GM21717 (cell line): ENCODE measurements around the gene OGDH.
"Not testable (repeated sequence)": the region's sequence is repeated elsewhere in the genome, so short reads cannot be mapped to it uniquely, and the experiment has no call there.

Experiments
- ATAC-seq: cut with Tn5 transposase; IDR thresholded peaks from one replicate; pipeline ENCODE4 v1.9.1; 2021; ENCODE audit warnings: mild to moderate bottlenecking, moderate library complexity; ENCODE audit not compliant: unreplicated experiment

OGDH gene

DNA sequence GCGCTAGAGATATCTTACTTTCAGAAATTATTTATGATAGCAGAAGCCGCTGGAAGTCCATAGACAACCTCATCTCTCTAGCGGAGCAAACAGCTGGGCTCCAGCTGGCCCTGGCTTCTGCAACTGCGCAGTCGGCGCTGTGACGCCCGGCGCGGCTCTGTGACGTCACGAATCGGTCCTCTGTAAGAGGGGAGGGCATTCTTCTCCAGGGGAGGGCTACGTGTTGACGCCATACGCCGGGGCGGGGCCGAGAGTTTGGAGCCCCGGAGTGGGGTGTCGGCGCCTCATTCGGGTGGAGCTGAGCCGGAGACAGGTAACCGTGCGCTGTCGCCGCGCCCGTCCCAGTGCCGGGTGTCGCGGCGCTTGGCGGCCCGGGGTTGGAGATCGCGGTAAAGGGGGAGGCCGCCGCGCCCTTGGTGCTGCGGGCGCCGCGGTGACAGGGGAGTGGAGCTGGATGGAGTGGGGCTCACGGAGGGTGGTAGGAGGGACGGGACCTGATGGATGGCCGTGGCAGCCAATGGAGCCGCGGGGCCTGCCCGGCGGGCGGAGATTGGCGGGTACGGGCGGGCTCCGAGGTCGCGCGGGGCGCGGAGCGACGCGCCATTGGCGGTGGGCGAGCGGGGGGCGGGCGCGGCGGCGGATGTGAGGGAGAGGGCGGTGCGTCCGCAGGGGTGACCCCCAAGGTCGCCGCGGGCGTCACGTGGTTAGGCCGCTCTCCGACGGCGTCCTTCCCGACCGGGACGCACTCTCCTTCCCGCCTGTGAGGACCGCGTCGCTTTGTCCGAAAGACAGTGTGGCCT, at the start of gene OGDH:
OGDH (plus strand) TSS at position 287 of the 800 bp plus-strand sequence. CDS start 17,717 bp downstream, outside the sequence.
- ATAC-seq = peak; percentile 93

GRCh38 chr7:44557485-44557884, 48.9 kb upstream of the OGDH start:
- ATAC-seq = no peak

- no peak for ATAC-seq
Measured at GRCh38 chr7:44559485-44559884, 46.9 kb upstream of the OGDH start.

DNA sequence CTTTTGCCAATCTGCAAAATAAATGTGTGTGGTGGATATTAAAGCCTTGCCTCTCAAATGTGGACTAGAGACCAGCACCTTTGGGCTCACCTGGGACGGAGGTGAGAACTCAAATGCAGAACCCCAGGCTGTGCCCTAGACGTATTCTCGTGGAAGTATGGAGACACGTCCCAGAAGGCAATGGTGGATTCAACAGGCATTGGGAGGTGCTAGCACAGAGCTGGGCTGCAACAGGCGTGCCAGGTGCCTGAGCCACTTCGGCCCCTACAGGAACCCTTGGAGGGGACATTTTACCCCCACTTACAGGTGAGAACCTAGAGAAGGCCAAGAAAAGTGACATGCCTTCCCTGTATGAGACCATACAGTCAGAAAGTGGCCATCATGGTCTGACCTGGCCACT, 44.9 kb upstream of the OGDH start:
- no peak for ATAC-seq

DNA sequence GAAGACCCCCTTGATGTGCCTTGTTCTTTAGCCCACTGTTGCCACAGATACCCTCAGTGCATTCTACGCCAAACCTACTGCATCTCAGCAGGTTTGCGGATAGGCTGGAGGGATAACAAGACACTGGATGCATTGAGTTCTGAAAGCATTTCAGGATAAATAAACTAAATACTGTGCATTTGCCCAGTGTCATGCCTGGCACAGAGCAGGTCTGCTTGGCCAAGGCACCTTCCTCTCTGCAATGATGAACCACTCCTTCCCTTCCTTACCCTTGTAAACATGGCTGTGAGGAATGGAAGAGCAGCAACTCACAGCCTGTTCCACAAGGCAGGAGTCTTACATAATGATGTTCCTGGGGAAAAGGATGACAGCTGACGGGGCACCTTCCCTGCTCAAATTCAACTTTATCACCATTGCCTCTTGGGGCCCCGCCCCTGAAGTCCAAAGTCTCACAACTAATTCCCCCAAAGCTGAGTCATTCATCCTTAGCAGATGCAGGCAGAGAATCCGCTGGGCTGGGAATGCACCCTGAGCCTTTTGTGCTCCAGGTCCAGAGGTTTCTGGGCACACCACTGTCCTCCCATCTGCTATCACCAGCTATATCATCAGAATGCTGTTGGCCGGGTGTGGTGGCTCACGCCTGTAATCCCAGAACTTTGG, 44.3 kb upstream of the OGDH start:
- no peak for ATAC-seq

DNA sequence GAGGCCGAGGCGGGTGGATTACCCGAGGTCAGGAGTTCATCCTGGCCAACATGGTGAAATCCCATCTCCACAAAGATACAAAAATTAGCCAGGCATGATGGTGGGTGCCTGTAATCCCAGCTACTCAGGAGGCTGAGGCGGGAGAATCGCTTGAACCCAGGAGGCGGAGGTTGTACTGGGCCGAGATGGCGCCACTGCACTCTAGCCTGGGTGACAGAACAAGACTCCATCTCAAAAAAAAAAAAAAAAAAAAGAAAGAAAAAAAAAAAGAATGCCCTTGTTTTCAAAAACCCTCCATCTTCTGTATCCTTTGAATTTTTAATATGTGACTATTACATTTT, 43.8 kb upstream of the OGDH start:
- ATAC-seq = not testable (repeated sequence)

DNA sequence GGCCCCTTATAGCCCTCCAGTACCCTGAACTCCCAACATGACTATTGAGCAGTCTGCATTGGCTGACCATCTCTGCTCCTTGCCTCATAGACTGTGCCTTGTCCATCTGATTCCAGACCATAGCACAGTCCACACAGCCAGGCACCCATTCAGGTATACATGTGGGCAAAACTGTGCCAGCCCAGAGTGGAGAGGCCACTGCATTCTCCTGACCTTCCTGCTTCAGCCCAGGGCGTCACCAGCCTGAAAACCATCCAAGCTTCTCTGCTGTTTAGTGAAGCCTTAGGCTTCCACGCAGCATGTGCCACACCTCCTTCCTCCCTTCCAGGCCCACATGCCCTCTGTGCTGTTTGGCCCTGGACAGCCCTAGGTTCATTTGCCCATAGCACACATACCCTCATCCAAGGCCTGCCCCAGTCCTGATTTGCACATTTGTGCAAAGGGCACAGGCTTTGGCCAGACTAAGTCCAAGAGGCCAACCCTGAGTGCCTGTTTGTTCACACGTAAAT, 43.2 kb upstream of the OGDH start:
- no peak for ATAC-seq

DNA sequence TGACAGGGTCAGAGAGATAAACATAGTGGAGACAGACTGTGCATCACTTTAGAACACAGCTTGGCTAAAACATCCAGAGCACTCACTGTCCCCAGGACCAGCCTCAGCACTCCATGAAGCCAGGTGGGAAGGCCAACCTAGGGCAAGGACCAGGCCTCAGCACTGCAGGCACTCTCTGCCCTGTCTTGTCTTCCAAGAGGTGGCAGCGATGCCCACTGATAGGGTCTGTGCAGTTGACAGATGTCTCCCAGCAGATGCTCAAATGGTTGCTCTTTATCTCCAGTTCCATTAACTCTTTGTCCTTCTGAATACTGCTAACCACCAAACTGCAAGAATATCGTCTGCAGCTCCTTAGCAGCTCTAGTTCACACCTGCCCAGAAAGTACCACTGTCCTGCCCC, 41.8 kb upstream of the OGDH start:
- ATAC-seq = no peak

DNA sequence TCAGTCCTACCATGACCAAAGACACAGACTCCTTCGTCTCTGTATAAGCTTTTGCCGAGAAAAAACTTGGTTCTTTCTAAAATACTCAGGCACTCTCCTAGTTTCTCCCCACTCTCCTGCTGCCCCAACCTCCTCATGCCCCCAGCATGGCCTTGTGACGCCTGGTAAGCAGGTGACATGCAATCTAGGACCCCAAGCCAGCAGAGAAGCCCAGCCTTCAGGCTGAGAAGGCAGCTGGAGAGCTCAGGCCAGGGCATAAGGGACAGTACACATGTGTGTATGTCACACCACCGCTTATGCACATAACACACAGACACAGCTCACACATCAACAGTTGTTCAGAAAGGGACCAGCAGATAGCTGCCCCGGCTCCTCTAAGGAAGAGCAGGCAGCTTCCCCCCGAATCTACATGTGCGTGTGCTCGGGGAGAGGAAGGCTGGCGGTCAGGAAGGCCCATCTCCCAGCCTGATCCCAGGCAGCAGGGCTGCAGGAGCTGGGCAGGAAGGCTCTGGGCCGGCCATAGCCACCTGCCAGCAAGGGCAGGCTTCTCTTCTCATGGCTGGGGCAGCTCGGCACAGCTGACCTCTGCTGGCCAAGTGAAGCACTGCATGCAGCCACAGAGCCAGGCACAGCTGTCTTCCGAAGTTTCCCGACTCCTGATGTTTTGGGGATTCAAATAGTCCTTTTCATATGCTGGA, 41.2 kb upstream of the OGDH start:
- no peak for ATAC-seq

DNA sequence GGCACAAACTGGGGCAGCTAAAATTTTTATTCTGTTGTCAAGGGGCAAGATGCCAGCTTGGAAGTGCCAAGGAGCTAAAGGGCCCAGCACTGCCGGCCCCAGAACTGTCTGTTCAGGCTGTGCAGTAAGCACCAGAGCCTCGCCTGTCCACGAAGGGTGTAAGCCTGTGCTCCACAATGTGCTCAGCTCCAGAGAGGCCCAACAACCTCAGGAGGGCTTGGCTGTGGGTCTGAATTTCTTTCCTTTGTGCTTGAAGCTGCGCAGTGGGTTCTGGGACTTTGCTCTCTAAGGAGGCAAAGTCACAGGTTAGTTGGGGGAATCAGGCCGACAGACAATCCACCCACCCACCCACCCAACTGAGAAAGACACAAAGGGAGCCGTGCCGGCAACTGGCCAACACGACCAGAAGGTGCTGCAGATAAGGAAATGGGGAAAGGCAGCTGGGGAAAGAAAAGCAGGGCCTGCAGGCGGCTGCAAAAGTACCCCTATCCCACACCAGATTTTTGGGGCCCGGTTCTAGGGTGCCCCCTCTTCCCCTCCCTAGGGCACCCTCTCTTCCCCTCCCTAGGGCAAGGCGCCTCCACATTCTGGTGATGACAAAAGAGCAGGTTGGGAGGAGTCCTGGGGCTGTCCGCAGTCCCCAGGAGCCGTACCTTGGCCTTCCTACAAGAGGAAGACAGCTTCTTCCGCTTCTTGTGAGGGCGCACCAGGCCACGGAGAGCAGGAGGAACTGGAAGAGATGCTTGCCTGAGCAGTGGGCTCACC, 40.5 kb upstream of the OGDH start:
- ATAC-seq = no peak

DNA sequence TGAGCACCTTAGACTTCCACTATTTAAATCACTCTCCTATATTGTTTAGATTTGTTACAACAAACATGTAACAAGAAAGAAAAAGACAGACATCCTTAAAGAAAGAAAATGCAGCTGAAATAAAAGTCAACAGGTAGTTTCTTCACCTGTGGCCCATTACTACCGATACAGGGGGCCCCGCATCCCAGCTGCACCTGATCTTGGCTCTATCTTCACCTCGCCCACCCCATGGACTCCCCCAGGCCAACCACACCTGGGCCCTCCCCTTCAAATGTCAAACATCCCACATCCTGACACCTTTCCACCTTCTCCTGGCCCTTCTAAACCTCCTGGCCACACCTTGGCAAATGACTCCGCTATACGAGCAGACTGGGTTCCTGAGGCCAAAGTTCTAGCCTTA, 39.7 kb upstream of the OGDH start:
- no peak for ATAC-seq

GRCh38 chr7:44567884-44568283, 38.5 kb upstream of the OGDH start:
- no peak for ATAC-seq

- ATAC-seq = no peak
Measured at GRCh38 chr7:44568771-44569560, 37.5 kb upstream of the OGDH start.

GRCh38 chr7:44569959-44570358, 36.5 kb upstream of the OGDH start:
- no peak for ATAC-seq

DNA sequence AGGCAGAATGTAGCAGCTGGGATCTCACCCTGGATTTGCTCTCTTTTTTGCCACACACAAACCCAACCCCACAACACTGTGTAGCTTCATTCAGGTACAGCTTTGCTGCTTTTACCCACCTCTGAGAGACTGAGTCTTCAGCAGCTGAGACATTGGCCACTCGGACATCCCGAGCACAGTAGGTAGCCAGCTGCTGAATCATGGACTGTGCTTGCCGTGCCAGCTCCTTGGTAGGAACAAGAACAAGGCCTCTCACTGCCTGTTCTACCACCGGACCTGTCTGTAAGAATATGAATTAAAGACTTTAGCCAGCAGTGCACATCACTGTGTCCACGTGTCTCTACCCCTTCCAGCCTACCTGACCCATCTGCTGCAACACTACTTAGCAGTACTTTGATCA, 33.7 kb upstream of the OGDH start:
- no peak for ATAC-seq

DNA sequence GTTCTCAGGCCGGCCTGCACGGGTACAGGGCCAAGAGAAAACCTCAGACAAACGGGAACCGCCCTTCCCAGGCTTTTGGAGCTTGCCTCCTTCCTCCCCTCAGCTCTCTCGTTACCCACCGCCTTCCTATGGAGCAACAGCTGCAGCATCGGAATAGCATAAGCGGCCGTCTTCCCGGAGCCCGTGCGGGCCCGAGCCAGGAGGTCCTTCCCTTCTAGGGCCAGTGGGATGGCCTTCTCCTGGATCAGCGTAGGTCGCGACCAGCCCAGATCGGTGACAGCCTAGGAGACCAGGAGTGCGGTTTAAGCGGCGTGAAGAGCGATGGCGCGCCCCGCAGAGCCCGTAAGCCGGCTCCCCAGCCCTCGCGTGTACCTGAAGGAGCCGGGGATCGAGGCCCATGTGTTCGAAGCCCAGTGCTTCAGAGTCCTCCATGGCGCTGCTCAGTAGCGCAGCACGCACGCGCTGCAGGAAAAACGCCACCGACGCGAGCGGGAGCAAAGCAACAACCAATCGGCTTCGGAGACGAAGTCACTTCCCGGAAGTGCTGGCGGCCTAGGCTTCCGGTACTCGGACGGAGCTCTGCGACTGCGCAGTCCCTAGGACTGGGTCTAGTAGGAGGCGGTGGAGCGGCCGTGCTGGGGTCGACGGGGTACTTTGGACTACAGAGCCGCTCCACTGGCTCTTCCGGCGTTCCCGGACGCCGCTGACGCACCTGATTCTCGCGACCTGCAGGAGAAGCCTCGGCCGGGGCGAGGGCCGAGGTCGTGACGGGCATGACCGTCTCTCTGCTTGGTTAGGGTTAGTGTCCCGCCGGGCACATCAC, 32.8 kb upstream of the OGDH start, which contains the start of gene DDX56:
DDX56 (minus strand) TSS at position 445 of the 823 bp plus-strand sequence; CDS start at position 432, 13 bp downstream.
- peak; percentile 76 for ATAC-seq

DNA sequence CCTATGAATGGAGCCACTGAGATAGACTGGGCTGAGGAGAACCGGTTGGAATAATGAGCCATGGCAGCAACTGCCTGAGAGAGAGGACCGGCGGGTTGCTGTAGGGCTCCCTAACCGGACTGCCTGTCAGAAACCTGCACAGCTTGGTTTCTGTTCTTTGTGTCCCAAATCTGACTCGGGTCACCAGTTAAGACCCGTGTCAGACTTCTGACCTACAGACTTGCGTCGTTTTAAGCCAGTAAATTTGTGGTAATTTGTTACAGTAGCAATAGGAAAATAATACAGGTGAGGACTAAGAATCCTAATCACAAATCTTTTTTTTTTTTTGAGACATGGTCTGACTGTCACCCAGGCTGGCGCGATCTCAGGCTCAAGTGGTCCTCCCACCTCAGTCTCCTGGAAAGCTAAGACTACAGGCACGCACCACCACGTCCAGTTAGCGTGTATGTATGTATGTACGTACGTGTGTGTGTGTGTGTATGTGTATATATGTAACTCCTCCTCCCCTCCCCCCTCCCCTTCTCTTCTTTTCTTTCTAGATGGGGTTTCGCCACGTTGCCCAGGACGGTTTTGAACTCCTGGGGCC, 32.0 kb upstream of the OGDH start:
- no peak for ATAC-seq

- no peak for ATAC-seq
Measured at GRCh38 chr7:44575054-44575453, 31.4 kb upstream of the OGDH start.

DNA sequence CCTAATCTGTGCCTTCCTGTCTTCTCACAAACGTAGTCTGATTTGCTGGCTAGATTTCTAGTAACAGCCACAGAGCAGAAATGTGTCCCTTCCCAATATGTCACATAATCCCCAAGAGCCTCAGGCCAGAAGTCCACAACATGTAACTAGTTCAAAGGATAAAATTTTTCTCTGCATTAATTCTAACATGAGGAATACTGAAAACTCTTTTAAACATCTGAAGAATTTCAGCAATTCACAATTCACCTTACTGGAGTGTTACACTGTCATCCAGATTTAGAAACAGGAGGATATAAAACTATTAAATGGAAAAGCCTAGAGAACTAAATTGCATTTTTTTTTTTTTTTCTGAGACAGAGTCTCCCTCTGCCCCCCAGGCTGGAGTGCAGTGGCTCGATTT, 30.2 kb upstream of the OGDH start:
- no peak for ATAC-seq
